Neural cell (in vitro differentiated cells): ENCODE data around the gene HS6ST3.

Source experiments
- CTCF ChIP-seq: fragments of 450-650 bp; IDR thresholded peaks from 2 replicates; pipeline ENCODE4 v1.5.1; 2014; ENCODE audit warnings: antibody characterized with exemption, mild to moderate bottlenecking, moderate library complexity; ENCODE audit not compliant: poor library complexity, severe bottlenecking
- EP300 ChIP-seq: fragments of 450-650 bp; conservative IDR thresholded peaks from 2 replicates; pipeline ENCODE4 v1.6.1; 2014; ENCODE audit warnings: antibody characterized with exemption, mild to moderate bottlenecking, moderate library complexity; ENCODE audit not compliant: poor library complexity, severe bottlenecking
- EZH2 ChIP-seq: fragments of 200-600, 300-800 bp; shearing (Covaris generic), sonication (generic); IDR thresholded peaks from 2 replicates; pipeline ENCODE4 v1.6.1; 2014; ENCODE audit warnings: antibody characterized with exemption, low read length, borderline replicate concordance, mild to moderate bottlenecking; ENCODE audit not compliant: insufficient read depth, poor library complexity, severe bottlenecking
- POLR2AphosphoS5 ChIP-seq: IDR thresholded peaks from 2 replicates; pipeline ENCODE4 v1.6.1; 2012
- SMC3 ChIP-seq: fragments of 450-650 bp; conservative IDR thresholded peaks from 2 replicates; pipeline ENCODE4 v1.6.1; 2014; ENCODE audit warnings: antibody characterized with exemption, mild to moderate bottlenecking, moderate library complexity; ENCODE audit not compliant: poor library complexity
- TAF1 ChIP-seq: IDR thresholded peaks from 2 replicates; pipeline ENCODE4 v1.6.1; 2012; ENCODE audit warnings: low read depth

GRCh38 chr13:96862999-96863398 is 773.1 kb downstream of the HS6ST3 start:
- no peak for TF ChIP-seq CTCF
- no peak for TF ChIP-seq EZH2
- TF ChIP-seq TAF1, result no peak
- no peak for TF ChIP-seq POLR2AphosphoS5
- no peak for TF ChIP-seq EP300
- TF ChIP-seq SMC3, result no peak
